SKM-1 (cell line): ENCODE measurements around the gene DYNC1I1.
"Not testable (repeated sequence)": the region's sequence is repeated elsewhere in the genome, so short reads cannot be mapped to it uniquely, and the experiment has no call there.

Experiments used
- DNase-seq: peaks from one replicate; lab custom pipeline; 2025; ENCODE audit not compliant: unreplicated experiment; lab: John Stamatoyannopoulos, UW

The DYNC1I1 gene

DNA sequence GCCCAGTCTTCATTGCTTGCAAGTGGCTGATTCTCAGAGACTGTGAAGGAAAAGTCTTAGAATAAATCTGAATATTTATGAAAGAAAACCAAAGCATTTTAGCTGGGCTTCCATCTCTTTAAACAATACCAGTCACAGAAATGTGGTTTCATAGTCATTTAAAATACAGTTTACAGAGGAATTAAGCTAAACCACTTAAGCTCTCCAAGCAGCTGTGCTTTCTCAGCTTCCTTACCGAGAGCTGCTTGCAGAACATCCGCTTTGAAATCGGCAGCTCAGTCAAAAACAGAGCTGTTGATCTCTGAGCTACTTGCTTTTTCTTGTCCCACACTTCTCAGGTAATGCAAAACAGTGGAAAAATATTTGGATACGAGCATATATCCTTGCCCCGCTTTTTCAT is 134.5 kb downstream of the DYNC1I1 start:
- DNase-seq: no peak

DNA sequence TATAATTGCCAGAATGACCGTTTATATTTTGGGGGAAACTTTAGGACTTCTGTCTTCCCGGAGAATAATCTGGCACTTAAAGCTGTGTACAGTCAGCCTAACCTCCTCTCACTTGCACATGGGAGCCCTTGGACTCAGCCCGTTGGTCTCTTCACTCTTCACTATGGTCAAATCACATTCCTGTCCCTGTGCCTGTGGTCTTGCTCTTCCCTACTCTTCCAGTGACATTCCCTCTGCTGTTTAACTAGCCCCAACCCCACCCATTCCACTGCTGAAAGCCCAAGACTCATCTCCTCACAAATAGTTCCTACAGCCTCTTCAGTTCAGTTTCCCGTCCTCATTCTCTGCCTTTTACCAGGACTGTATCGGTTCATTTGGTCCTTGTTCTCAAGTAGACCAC is 135.0 kb downstream of the DYNC1I1 start:
- DNase-seq: no peak

DNA sequence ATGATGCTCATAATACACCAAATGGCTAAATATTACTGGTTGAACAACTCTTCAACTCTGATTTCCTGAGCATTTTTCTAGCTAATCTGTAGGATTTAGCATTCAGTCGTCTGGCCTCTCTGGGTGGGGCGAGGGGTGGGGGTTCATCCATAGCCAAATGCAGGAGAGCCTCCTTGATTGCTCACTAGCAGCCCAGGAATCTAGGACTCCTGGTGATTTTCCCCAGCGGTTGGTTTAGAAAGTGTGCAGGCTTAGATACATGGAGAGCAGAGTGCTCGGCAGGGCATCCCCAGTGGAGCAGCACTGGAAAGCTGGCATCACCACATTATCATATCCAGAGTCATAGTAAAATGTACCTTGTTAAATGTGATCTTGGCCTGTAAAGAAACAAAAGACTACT is 136.1 kb downstream of the DYNC1I1 start:
- no peak for DNase-seq

DNA sequence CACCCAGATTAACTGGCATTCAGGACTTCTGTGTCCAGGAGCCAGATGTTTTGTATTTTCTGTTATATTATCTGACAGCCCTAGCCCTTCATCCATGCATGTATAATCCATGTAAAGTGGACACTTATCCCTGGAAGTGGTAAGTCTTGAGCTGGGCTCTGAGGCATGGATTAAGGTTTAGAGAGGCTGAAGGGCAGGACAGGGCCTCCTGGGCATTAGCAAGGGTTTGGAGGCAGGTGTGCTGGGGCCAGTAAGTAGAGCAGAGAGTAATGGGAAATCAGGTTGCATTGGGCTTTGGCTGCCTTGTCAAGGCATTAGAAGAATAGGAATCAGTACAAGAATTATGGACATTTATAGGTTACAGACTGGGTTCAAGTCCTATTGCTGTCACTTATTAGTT is 138.0 kb downstream of the DYNC1I1 start:
- DNase-seq: no peak

DNA sequence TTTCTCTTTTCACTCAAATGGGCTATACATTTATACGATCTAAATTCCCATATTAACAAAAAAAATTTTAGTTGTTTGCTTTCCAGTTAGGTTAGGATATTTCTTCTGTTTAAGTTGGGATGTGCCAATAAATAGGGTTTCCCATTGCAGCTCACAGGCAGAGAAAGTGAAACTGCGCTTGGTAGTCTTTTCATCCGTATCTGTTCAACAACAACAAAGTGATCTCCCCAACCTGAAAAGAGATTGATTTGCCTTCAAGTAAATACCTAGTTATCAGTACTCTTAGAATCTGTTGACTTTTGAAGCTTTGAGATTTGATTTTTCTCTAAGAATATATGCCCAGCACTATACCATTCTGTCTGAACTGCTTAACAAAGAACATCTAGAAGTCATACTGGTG is 143.4 kb downstream of the DYNC1I1 start:
- DNase-seq: no peak

DNA sequence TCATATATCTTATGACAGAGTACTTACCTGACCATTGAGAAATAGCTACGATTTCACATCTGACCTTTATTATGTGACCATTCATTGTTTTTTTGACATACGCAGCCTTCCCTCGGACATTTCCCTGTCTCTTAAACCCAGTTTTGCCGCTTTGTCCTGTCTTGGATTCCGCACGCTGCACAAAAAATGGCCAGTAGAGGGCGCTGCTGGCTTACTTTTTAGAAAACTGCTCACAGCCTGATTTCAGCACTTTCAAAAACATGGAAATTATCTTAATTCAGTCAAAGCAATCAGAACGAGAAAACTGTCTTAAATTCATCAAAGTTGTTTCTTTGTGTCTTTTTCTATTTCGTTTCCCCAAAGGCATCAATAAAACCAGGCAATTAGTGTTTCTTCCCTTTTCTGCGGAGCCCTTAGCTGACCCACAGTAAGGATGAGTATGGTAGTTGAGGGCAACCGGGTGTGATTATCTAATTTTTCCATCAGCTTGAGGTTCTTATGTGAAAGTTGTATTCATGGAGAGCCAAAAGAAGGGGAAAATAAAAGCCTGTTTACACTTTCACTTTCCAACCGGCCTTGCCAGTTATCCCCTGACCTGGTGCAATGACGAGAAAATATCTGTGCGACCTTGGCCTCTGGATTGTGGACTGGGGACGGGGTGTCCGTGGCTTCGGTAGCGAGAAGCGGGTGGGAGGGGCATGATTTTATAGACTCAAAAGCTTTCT is 144.4 kb downstream of the DYNC1I1 start:
- DNase-seq: no peak

DNA sequence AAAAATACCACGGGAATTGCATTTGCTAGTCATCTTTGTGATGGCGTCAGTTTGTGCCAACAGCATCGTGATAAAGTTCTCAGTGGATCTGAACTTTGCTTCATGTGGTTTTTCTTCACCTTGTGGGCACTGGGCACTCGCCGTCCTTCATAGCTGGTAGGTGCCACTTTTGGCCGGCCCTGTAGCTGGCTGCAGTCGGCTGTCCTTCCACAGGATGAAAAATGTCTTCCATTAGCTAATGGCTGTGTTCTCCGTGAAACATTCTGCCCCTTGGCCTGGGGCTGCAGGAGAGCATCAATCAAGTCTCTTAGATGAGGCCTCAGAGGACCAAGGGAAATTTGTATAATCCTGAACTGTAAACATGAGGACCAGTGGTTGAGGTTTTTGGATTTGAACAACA is 145.3 kb downstream of the DYNC1I1 start:
- no peak for DNase-seq

DNA sequence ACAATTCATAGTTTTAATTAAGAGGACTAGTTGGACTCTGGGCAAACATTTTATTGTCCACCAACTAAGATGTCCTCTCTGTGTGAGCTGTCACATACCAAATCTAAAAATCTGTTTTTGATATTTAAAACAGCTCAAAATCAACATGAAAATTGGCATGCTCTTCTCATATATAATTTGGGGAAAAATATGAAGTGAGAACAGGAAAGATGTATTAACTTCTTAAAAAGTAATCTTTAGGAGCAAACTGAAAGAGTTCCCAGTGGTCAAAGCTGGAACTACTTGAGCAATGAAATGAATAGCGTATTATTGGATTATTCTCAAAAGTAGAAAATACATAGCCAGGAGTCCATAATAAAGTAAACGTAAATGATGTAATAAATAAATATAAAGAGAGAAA is 147.2 kb downstream of the DYNC1I1 start:
- no peak for DNase-seq

DNA sequence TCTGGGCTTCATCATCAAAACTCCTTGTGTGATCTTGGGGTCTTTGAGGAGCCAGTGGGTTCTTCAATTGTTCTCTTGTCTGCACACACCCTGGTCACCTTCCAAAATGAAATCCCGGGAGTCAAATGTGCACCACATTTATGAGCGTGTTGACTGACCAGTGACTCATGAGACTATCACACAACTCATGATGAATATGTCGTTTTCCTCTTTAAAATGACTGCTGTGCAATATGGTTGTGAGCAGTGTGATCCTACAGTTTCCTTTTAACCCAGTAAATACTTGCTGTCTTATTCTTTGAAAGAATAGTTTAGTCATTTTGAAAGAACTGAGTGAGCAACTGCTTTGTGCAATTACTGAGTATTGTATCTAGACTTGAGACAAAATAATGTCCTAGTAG is 149.2 kb downstream of the DYNC1I1 start:
- DNase-seq: no peak

DNA sequence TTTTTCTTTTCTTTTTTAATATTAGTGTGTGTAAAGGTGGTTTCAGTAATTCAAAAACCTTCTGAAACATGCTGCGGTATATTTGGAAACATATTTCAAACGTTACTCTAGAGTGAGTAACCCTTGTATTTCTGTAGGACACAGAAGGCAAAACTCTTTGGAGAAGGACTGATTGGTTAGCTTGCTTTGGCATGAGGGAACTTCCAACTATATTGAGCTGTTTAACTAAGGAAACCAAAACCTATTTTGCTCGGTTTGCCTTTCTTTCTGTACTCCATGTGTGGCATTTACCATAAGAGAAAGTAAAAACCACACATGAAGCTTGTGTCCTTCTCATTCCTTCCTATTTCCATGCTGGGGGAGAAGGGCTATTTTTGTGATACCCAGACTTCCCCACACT is 149.8 kb downstream of the DYNC1I1 start:
- DNase-seq: no peak

DNA sequence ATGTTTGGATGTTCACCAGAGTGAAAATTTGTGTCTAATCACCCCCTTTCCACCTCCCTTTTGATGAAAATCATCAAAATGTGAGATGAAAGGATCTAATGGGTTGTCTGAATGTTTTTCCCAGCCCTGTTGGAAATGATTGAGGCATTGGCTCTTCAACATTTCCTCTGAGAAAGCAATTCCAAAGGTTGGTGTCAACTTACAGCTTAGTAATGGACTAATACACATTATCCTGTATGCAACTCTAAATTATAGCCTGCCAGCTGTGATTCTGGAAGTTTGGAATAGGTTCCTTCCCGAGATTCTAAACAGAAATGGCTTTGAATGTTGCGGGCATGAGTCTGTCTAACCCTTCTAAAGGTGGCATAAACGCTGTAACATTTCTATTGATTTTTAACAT is 152.9 kb downstream of the DYNC1I1 start:
- no peak for DNase-seq

DNA sequence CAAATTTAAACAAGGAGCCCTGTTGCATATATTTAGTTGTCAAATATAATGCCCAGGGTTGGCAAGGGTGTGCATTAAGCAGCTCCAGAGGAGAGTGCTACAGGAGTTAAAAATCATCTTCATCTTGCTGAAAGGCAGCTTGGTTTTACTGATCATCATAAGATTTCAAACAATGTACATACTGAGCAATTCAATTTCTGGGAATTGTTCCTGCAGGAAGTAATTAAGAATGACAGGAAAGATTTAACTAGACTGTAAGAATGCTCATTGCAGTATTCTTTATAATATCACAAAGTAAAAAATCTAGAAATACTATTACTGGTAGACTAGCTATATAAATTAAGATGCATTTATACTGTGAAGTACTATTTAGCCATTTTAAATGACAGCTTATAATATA is 153.6 kb downstream of the DYNC1I1 start:
- no peak for DNase-seq

DNA sequence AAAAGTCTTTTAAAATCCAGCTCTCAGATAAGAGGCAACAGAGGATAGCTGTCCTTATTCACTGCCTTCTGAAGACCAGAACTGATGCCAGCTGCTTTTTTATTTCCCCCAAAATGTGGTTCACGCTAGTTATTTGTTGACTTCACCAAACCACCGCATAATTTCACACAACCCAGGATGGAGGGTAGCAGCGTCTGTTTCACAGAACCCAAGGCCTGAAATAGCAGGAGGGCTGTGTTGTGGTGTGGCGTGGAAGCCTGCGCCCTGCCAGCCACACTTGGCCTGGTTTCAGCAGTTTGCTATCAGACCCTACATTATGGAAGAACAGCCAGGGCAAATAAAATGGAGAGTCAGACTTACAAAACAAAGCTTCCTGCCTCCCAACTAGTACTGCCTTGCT is 155.4 kb downstream of the DYNC1I1 start:
- no peak for DNase-seq

DNA sequence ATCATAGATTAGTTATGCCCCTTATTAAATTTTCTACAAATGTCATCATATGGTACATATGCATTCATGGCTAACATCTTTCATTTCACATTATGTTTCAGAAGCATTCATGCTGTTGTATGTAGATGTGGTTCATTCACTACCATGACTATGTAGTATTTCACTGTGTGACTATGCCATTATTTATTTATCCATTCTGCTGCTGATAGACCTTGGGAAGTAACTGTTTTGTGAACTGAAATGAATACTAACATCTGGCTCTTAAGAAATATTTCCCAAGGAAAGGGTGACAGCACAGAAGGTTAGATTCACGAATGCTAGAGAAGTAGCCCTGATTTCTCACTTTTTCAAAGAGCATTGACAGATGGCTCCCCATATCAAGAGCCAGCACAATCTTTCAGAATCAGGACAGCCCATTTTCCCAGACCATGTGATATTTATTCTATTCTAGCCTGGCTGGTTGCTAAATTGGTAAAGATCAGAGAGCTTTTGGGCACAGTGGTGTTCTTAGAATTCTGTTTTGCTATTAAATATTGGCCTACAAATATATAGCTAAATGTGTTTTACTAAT is 157.4 kb downstream of the DYNC1I1 start:
- DNase-seq: no peak

DNA sequence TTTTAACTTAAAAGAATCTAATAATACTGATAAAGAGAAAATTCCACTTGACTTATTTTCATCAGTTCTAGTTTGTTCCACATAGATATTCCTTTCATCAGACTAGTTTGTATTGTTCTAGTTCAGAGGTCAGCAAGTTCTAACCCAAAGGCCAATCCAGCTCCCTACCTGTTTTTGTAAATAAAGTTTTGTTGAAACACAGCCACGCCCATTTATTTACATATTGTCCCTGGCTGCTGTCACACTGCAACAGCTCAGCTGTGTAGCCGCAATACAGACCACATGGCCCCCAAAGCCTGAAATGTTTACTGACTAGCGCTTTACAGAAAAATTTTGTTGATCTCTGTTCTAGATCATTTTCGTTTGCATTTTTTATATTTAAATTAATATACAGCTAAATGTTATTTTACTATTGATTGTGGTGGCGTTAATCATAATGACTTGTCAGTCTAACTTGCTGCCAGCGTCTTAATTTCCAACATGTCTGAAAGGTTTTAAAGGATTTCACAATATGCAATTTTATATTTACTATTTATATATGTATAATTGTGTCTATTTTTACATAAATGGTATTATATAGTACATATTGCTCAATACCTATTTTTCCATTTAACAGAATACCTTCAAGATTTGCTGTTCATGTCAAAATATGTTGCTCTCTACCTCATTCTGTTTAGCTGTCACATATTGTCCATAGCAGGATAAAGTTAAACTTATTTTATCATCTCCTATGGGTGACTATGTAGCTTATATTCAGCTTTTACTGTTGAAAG is 159.3 kb downstream of the DYNC1I1 start:
- no peak for DNase-seq

DNA sequence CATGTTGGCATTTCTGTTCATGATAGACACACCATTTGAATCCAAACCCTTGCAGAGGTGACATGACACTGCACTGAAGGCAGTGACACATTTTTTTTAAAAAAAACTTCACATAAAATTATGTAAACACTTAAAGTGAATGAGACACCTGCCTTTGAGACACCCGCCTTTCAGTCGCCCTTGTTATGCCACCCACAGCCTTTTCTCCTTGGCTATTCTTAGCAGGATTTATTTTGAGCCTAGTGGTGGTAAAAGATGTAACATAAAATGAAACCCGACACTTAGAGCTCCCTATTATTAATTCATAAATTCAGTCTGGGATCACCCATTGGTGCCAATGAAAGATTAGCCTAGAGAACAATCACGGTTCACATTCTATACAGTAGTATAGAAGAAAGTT is 161.3 kb downstream of the DYNC1I1 start:
- DNase-seq: no peak

DNA sequence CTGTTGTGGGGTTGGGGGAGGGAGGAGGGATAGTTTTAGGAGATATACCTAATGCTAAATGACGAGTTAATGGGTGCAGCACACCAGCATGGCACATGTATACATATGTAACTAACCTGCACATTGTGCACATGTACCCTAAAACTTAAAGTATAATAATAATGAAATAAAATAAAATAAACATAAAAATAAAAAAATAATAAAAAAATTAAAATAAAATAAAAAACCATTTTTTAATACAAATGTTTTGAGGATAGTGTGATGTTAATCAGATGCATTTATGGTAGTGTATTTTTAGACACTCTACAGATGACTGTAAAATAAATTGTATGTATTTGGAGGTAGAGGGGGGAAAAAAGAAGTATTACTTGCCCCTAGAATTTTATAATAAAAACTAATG is 172.5 kb downstream of the DYNC1I1 start:
- DNase-seq: not testable (repeated sequence)

DNA sequence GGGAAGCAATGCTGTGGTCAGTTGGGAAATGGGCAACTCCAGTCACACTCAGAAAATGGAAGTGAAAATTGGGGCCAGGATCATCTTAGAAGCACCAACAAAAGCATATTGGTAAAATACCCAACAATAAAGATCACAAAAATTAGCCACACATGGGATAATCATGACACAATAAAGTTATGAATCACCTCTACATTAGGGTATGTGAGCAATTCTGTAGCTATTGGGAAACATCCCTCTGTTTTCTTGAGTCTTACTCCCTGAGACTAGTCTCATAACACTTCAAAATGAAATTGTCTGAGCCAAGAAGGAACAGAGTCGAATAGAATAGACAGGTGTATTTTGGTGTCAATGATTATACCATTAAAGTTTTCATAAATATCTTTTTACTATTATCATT is 178.3 kb downstream of the DYNC1I1 start:
- no peak for DNase-seq

DNA sequence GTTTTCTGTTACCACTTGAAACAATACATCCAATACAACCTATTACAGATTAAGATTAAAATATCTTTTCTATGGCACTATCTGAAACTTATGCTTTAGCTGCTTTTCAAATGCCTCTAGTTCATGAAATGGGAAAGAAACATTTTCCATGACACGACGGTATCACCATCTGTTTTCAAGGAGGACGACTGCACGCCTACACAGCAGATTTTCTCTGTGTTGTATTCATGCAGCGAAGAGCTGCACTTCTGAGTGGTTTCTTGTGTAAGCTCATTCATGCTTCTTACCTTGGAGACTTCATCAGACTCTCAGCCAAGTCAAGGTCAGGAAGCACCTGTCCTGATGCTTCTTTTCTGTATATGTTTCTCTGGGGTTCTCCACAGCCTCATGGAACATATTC is 179.2 kb downstream of the DYNC1I1 start:
- no peak for DNase-seq

DNA sequence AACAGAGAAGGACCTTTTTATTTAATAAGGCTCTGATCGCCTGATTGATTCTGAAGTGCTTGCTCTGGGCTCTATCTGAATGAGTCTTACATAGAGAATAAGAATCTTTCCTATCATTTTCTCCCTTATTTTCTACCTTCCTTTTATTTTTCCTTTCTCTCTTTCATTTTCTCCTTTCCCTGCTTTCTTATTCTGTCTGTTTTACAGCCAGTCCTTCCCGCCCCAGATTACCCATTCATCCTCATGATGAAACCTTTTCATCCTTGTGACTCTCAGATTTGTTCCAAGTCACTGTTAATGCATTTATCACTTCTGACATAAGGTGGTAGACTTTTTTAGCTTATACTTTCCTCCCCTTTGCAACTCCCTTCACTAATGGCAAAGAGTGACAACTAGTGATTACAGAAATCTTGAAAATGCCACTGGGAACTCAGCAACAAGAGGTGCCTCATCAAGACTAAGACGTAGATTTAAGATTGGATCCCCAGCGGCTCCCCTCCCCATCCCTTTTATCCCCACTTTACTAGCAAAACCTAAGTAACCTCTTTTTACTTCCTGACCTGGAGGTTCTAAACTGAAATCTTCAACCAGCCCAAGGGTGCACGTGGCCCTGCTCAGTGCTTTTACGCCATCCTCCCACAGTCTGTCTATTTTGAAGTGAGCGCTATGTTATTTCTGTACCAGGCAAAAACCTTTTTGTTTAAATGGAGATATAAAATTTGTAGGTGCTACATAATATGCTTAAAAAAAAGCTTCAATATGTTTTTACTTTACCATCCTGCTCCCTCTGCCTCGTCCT is 179.8 kb downstream of the DYNC1I1 start:
- no peak for DNase-seq

DNA sequence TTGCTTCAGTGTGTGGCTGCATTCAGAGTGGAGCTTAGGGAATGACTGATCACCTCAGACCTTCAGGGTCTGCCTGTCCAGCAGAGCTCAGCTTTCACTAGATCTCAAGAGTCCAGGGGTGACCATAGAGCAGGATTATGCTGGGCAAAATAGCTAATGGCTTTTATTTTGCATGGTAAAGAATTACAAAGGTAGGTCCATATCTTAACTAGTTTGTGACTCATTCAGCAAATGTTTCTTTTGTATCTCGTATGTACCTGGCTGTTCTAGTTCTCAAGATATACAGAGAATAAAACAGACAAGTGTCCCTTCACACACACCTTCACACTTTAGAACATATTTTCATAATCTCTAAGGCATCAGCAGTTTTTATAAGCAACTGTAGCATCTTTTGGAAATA is 180.5 kb downstream of the DYNC1I1 start:
- no peak for DNase-seq

DNA sequence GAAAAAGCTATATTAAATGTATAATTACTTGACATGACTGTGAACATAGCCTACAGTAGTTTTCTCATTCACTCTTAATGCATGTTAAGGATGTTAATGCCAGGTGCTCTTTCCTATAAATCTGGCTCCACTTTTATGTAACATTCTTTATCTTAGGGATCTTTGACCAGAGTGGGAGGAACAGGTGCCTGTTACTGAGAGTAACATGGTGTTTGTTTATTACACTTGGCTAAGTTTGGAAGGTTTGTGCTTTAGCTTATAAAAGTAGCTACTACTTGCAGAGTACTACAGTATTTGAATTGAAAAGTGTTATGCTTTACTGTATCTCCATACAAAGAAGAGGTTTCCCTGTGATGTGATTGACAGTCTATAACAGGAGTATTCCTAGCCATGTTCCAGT is 183.4 kb downstream of the DYNC1I1 start:
- DNase-seq: no peak
